OCI-LY7 (cell line): Measurements from ENCODE around the gene DCC. TPM values are rescaled to one million over a fixed set of nuclear protein-coding genes. Genes with fewer than 3 reads are reported as not detected.

Experiments used
- BruUV-seq: library from RNA; stranded (reverse); fragments of 400-500 nt; replicated peaks from 2 replicates; lab custom pipeline; 2021; lab: Mats Ljungman, UMichigan
- CTCF ChIA-PET: fragments of 300-600 bp; sonication (Branson Sonifier 250); formaldehyde crosslinking; loops from one replicate; lab custom pipeline; 2022; ENCODE audit warnings: antibody characterized with exemption; ENCODE audit not compliant: unreplicated experiment; lab: Charles Lee
- POLR2A ChIA-PET: fragments of 300-600 bp; sonication (Branson Sonifier 250); formaldehyde crosslinking; loops from one replicate; lab custom pipeline; 2022; ENCODE audit warnings: antibody characterized with exemption; lab: Charles Lee
- DNase-seq: peaks from one replicate; pipeline ENCODE4 v3.0.0-alpha.2; 2015; ENCODE audit warnings: low spot score
- H2AFZ ChIP-seq: fragments of 200-600 bp; sonication (generic), shearing (Covaris generic); 2 replicates; pipeline ENCODE4 v1.6.1; 2014; ENCODE audit warnings: mild to moderate bottlenecking, antibody characterized with exemption, low read length, moderate library complexity
- H3K27ac ChIP-seq: fragments of 200-600 bp; sonication (generic); 2 replicates; pipeline ENCODE4 v1.5.1; 2014; ENCODE audit warnings: mixed run types, low read depth, mild to moderate bottlenecking, moderate library complexity, low read length, inconsistent platforms; ENCODE audit not compliant: poor library complexity, severe bottlenecking
- H3K36me3 ChIP-seq: fragments of 200-600 bp; sonication (generic); 2 replicates; pipeline ENCODE4 v1.6.1; 2014; ENCODE audit warnings: mild to moderate bottlenecking, antibody characterized with exemption, low read length, moderate library complexity, mixed read lengths; ENCODE audit not compliant: insufficient read depth
- H3K4me1 ChIP-seq: fragments of 200-600 bp; sonication (generic); 2 replicates; pipeline ENCODE4 v1.5.1; 2014; ENCODE audit warnings: mild to moderate bottlenecking, low read length; ENCODE audit not compliant: insufficient read depth, poor library complexity, severe bottlenecking
- H3K4me2 ChIP-seq: fragments of 200-600 bp; sonication (generic); 2 replicates; pipeline ENCODE4 v1.6.1; 2014; ENCODE audit warnings: mild to moderate bottlenecking, low read length
- H3K4me3 ChIP-seq: fragments of 200-600 bp; sonication (generic); 2 replicates; pipeline ENCODE4 v1.5.1; 2014; ENCODE audit warnings: mild to moderate bottlenecking, low read depth, low read length; ENCODE audit not compliant: poor library complexity, severe bottlenecking
- H3K79me2 ChIP-seq: fragments of 200-600 bp; sonication (generic); 2 replicates; pipeline ENCODE4 v1.6.1; 2016; ENCODE audit warnings: low read depth, mild to moderate bottlenecking, low read length, moderate library complexity, mixed read lengths; ENCODE audit not compliant: insufficient read depth
- H3K9me2 ChIP-seq: fragments of 200-600 bp; sonication (generic); 2 replicates; pipeline ENCODE4 v1.6.1; 2016; ENCODE audit warnings: mild to moderate bottlenecking, low read length, mixed read lengths; ENCODE audit not compliant: insufficient read depth
- H3K9me3 ChIP-seq: fragments of 200-600 bp; sonication (generic); 2 replicates; pipeline ENCODE4 v1.6.1; 2014; ENCODE audit warnings: mild to moderate bottlenecking, mixed run types, low read length, mixed read lengths
- H4K20me1 ChIP-seq: fragments of 200-600 bp; sonication (generic); 2 replicates; pipeline ENCODE4 v1.6.1; 2014; ENCODE audit warnings: mild to moderate bottlenecking, antibody characterized with exemption, low read length, moderate library complexity, mixed read lengths; ENCODE audit not compliant: insufficient read depth
- EZH2phosphoT487 ChIP-seq: fragments of 200-600 bp; sonication (generic); IDR thresholded peaks from 2 replicates; pipeline ENCODE4 v1.6.1; 2018; ENCODE audit warnings: low read depth, borderline replicate concordance, mild to moderate bottlenecking, mixed run types, antibody characterized with exemption, low read length, moderate library complexity, mixed read lengths
- intact Hi-C: fragments of 100-400 bp; cut with micrococcal nuclease; formaldehyde crosslinking; loops from one replicate; pipeline ENCODE4 v1.10.0; 2022; ENCODE audit not compliant: unreplicated experiment
- total RNA-seq, 2 experiments: library from RNA; depleted of rRNA in 1 of 2; stranded (reverse); fragments of >200 nt in 1 of 2; shearing (Covaris generic) in 1 of 2; gene quantifications; 2 replicates each; pipeline ENCODE4 v1.2.3, GENCODE V29; 2014 to 2022
- TF ChIP-seq, protein P1 (sequence below): fragments of 200-600 bp; sonication (generic); conservative IDR thresholded peaks from 2 replicates; pipeline ENCODE4 v1.5.1; 2014; ENCODE audit warnings: mild to moderate bottlenecking, antibody characterized with exemption, low read length, moderate library complexity, mixed read lengths

The DCC gene
- total RNA-seq, 2 experiments from 2014 or later: not detected

DNA sequence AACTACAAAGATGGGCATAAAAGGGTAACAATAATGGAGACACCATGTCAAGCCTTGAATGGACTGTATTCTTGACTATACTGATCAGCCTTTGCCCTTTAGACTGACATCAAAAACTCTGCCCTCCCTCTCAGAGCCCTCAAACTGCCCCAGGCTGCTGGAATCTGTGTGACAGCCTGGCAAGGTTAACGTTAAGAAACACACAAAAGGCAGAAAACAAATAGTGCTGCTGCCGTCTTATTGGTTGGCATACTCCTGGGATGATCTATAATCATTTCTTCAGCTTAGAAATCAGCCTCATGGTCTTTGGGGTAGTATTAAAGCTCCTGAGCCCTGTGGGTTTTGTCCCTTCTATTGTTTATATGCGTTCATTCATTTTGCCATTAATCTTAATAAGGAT is 338.0 kb downstream of the DCC start:
- TF ChIP-seq, protein P1, sequence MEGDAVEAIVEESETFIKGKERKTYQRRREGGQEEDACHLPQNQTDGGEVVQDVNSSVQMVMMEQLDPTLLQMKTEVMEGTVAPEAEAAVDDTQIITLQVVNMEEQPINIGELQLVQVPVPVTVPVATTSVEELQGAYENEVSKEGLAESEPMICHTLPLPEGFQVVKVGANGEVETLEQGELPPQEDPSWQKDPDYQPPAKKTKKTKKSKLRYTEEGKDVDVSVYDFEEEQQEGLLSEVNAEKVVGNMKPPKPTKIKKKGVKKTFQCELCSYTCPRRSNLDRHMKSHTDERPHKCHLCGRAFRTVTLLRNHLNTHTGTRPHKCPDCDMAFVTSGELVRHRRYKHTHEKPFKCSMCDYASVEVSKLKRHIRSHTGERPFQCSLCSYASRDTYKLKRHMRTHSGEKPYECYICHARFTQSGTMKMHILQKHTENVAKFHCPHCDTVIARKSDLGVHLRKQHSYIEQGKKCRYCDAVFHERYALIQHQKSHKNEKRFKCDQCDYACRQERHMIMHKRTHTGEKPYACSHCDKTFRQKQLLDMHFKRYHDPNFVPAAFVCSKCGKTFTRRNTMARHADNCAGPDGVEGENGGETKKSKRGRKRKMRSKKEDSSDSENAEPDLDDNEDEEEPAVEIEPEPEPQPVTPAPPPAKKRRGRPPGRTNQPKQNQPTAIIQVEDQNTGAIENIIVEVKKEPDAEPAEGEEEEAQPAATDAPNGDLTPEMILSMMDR: no peak
- no peak for TF ChIP-seq EZH2phosphoT487
- no TSS peak for BruUV-seq
- intact Hi-C loops: no loop called here
- Histone ChIP-seq H3K27ac (no peak overlapping the region), H3K4me2 (no peak overlapping the region), H3K9me3 (no peaks in the 10 kb centered on the region), H2AFZ (no peak overlapping the region), H3K79me2 (no peaks in the 10 kb centered on the region), H4K20me1 (no peaks in the 10 kb centered on the region), H3K4me1 (no peaks in the 10 kb centered on the region), H3K36me3 (no peaks in the 10 kb centered on the region), H3K4me3 (no peak overlapping the region), H3K9me2 (no peaks in the 10 kb centered on the region)
- ChIA-PET POLR2A (no interaction called here), CTCF (no interaction called here)
- no peak for DNase-seq

DNA sequence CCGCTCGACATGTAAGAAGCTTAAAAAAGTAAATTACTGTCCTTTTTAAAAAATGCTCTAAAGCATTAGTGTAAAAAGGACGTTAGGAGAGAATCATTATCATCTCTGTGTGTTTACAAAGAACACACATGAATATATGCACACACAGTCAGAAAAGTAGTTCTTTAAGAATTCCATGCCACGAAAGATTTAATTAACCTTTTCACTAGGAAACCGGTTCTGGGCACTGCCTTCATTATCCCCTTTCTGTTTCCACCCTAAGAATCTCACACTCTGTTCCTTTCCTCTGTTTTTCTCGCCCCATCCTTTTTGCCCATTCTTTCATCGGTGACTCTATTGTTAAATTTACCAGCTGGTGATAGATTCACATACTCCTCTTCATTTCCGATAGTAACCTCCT is 338.6 kb downstream of the DCC start:
- Histone ChIP-seq H3K4me3 (no peak overlapping the region), H4K20me1 (no peaks in the 10 kb centered on the region), H3K4me1 (no peaks in the 10 kb centered on the region), H3K9me2 (no peaks in the 10 kb centered on the region), H3K36me3 (no peaks in the 10 kb centered on the region), H3K27ac (no peak overlapping the region), H2AFZ (no peak overlapping the region), H3K9me3 (no peaks in the 10 kb centered on the region), H3K79me2 (no peaks in the 10 kb centered on the region), H3K4me2 (no peak overlapping the region)
- no peak for DNase-seq
- intact Hi-C loops: no loop called here
- no TSS peak for BruUV-seq
- TF ChIP-seq, protein P1: no peak
- TF ChIP-seq EZH2phosphoT487: no peak
- POLR2A ChIA-PET: no interaction called here
- CTCF ChIA-PET: no interaction called here

DNA sequence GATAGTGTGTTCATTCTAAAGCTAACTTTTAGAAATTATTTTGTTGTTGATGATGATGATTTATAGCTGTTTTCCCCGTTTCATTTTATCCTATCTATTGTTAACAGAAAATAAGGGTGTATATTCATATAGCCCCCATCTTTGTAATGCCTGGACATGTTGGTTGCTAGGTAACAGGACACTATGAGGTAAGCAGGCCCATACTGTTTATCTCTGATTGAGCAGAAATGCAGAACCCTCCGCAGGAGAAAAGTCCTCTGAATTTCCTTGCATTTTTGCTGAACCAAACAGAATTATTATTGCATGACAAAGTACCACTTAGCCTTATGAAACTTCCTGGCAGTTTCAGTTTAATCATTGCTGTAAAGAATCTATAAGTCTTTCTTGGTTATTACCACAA is 339.4 kb downstream of the DCC start:
- Histone ChIP-seq H3K4me1 (no peaks in the 10 kb centered on the region), H4K20me1 (no peaks in the 10 kb centered on the region), H3K27ac (no peak overlapping the region), H3K9me2 (no peaks in the 10 kb centered on the region), H3K36me3 (no peaks in the 10 kb centered on the region), H3K4me2 (no peak overlapping the region), H3K79me2 (no peaks in the 10 kb centered on the region), H3K4me3 (no peak overlapping the region), H3K9me3 (no peaks in the 10 kb centered on the region), H2AFZ (no peak overlapping the region)
- no TSS peak for BruUV-seq
- ChIA-PET CTCF (no interaction called here), POLR2A (no interaction called here)
- intact Hi-C loops: no loop called here
- DNase-seq: no peak
- no peak for TF ChIP-seq EZH2phosphoT487
- TF ChIP-seq, protein P1: no peak
